LHCN-M2 (cell line): ENCODE data around the gene TUNAR. TPM values are rescaled to one million over a fixed set of nuclear protein-coding genes. Genes with fewer than 3 reads are reported as not detected.
"Not testable (repeated sequence)": the region's sequence is repeated elsewhere in the genome, so short reads cannot be mapped to it uniquely, and the experiment has no call there.

ENCODE experiments used
- DNase-seq: peaks from one replicate; pipeline ENCODE4 v3.0.0-alpha.2; 2012; ENCODE audit warnings: low read depth
- total RNA-seq: library from RNA; depleted of rRNA; stranded (reverse); fragments of >200 nt; gene quantifications from 2 replicates; pipeline ENCODE4 v1.2.3, GENCODE V29; 2014

TUNAR gene
- total RNA-seq, 1 experiment from 2014 or later = 0.06 TPM

DNA sequence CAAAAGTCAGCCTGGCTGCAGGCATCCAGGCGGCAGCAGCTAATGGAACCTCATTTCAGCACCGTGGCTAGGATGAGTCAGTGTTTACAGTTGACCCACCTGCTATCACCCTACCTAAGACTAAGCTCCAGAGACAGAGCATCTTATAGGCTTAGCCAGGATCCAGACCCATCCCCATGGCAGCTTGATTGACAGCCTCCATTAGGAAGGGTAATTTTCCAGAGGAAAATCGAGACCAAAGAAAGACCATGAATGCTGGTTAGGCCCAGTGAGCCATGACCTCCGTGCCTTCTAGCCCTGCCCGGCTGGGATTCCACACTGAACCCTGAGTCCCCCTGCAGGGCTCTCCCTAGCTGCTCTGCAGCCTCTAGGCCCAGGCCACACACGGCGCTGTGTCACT, 38.7 kb downstream of the TUNAR start:
- no peak for DNase-seq

GRCh38 chr14:95918466-95918865, 41.8 kb downstream of the TUNAR start:
- no peak for DNase-seq

GRCh38 chr14:95920769-95921438, 44.3 kb downstream of the TUNAR start:
- no peak for DNase-seq

- no peak for DNase-seq
Measured at GRCh38 chr14:95922080-95922479, 45.4 kb downstream of the TUNAR start.

DNA sequence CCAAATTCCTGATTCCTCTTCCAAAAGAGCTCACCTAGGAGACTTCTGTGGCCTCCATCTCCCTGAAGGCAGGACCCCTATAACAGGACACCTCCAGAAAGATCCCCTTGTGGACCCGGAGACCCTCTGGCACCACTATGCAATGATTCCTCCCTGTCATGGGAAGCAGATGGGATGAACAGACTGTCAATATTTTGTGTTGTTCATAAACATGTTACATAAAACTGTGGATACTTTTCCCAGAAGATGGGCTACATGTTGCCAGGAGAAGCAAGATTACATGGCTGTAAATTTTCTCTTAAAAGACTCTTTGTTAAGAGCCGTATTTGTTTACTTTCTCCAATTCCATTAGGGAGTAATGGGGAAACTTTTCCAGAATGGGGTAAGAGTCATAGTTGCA, 52.1 kb downstream of the TUNAR start:
- DNase-seq = no peak

GRCh38 chr14:95931384-95931783, 54.8 kb downstream of the TUNAR start:
- no peak for DNase-seq

DNA sequence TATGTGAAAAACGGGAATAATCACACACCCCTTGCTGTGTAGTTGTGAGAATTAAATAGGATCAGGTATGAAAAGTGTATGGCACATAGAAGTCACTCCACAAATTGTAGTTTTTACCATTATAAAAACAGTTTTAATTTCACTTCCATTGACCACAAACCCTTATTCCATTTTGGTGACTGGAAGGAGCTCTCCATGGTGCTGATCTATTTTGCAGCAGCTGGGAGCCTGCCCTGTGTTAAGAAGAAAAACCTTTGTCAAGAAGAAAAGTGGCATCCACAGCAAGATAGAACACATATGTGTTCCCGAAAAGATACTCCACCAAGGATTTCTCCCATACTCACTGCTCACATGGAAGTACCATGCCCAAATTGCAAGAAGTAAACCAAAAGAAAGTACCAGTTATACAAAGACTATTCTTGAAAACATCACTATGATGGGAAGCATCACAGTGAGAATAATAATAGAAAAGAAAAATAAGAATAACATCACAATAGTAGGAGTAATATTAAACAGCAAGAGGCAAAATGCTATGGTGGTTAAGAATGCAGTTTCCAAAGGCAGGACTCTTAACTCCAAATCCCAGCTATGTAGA, 58.7 kb downstream of the TUNAR start:
- DNase-seq = peak; percentile 12

DNA sequence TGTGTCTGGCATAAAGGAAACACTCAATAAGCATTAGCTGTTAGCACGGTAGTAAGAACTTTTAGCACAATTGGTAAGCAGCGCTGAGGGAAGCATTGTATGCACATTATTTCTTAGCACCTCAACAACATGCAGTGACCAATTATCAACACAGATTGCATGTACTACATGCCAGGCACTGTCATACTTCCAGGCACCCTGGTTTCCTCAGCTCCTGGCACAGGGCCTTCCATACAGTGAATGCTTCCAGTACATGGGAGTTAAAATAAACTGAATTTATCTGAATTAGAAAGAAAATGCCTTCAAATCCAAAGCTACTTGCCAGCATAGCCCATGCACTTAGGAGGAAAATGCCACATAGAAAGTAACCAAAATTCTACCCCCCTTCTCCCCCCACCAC, 59.4 kb downstream of the TUNAR start:
- DNase-seq = no peak

DNA sequence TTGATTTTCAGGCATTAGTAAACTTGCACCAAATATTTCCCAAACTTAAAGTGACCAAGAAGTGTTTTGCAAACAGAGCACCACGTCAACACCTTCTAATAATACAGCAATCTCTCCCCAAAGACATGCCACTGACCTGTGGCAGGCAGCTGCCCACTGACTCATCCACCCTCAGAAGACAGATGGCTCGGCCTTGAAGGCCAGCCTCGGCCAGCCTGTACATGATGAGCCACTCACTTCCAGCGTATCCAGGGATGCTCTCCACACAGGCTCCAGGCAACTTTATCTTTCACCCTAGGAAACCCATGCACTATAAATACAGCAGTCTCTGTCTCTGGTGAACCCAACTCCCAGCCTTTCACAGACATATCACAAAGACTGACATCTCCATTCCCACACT, 62.7 kb downstream of the TUNAR start:
- peak; percentile 0 for DNase-seq

DNA sequence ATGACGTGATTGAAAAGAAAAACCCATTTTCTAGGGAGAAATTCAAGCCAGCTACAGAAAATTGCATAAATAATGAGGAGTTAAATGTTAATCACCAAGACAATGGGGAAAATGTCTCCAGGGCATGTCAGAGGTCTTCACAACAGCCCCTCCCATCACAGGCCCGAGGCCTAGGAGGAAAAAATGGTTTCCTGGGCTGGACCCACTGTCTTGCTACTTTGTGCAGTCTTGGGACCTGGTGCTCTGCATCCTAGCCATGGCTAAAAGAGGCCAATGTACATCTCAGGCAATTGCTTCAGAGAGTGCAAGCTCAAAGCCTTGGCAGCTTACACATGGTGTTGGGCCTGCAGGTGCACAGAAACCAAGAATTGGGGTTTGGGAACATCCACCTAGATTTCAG, 65.3 kb downstream of the TUNAR start:
- no peak for DNase-seq

DNA sequence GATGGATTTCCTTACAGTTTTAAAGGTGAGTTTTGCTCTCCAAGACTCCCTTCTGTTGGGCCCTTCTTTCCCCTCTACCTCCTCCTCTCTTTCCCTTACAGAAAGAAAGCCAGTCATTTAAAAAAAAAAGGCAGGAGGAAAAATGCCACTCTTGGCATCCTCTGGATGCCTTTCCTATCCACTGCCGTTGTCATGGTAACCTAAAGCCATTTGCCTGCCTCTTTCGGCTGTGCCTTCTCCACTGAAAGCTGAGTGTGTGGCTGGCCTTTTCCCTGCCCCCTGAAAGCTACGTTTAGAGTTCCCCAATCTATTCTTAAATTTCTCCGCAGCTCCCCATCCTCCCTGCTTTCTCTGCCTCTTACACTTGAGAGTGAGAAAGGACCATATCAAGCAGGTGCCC, 67.1 kb downstream of the TUNAR start:
- DNase-seq = no peak

- DNase-seq = no peak
Measured at GRCh38 chr14:95944462-95944861, 67.8 kb downstream of the TUNAR start.

DNA sequence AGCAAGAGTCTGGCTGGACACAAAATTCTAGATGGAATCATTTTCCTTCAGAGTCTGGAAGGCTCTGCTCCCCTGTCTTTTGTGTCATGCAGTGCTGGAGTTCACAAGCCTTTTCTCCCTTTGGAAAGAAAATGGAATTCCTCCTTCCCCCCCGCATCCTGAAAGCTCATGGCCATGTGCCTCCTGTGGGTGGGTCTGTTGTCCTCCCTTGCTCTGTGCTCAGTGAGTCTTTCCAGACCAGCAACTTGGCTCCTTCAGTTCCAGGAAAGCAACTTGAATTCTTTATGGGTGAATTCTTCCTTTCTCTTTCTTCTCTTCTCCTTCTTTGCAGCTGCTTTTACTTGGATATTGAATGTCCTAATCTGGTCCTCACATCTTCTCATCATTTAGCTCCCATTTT, 70.2 kb downstream of the TUNAR start:
- no peak for DNase-seq

- DNase-seq = no peak
Measured at GRCh38 chr14:95948558-95948981, 71.9 kb downstream of the TUNAR start.

- DNase-seq = no peak
Measured at GRCh38 chr14:95951359-95951758, 74.7 kb downstream of the TUNAR start.

GRCh38 chr14:95953111-95953724, 76.6 kb downstream of the TUNAR start:
- DNase-seq = no peak

DNA sequence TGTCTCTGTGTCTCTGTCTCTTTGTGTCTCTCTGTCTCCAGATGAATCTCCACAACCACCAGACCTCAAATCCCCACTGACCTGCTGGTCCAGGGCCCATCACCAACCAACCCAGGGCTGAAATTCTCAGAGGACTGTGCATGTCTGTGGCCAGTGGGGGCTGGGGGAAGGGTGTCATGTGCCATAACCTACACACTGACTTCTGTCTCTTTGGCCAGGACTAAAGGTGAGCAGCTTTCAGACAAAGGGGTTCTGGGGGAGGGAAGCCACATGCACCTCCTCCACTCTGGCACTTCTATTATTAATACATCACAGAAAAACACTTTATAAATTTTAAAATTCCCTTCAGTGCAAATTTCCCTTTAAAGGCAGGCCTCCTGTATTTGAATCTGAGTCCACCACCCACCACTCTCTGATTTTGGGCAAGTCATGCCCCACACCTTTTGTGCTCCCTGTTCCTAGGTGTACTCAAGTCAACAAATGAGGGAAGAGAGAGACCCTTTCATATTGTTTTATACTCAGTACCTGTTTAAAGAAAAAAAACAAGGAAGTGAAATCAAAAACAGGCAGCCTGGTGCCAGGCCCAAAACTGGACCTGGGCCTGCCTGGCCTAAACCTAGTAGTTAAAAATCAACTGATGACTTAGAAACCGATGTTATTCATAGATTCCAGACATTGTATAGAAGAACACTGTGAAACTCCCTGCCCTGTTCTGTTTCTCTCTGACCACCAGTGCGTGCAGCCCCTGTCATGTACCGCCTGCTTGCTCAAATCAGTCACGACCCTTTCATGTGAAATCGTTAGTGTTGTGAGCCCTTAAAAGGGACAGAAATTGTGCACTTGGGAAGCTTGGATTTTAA, 80.2 kb downstream of the TUNAR start:
- DNase-seq = no peak

GRCh38 chr14:95958105-95958504, 81.5 kb downstream of the TUNAR start:
- DNase-seq = no peak

GRCh38 chr14:95959317-95959716, 82.7 kb downstream of the TUNAR start:
- DNase-seq = no peak

DNA sequence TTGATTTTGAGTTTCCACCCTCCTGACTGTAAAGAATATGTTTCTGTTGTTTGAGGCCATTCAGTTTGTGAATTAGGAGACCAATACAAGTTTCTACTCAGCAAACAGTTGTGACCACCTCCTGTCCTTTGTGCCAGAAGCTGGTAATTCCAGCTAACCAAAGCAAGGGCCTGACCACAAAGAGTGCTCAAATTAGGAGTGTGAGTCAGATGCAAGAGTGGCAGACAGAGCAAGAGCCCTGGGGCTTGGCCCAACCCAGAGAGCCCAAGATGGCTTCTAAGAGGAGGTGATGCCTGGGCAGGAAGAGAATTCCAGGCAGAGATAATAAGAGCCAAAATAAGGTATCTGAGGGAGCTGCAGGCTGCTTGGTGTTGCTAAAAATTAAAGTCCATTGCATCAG, 84.8 kb downstream of the TUNAR start:
- DNase-seq = no peak

DNA sequence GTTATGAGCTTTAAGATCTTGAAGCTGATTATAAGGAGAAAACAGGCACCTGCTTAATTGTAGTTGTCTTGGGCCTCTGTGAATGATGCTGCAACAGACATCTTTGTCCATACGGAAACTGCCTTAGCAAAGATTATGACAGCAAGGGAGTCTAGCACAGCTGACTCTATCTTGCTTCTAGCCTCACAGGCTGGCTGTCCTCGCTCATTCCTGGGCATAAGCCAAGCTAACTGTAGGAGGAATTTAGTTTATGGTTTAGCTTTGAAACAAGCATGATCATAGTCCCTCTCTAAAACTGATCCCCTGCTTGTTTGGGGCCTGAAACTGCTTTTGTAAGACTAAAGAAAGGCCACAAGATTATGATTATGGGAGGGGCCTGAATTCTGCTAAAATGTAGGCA, 88.3 kb downstream of the TUNAR start:
- DNase-seq = no peak

DNA sequence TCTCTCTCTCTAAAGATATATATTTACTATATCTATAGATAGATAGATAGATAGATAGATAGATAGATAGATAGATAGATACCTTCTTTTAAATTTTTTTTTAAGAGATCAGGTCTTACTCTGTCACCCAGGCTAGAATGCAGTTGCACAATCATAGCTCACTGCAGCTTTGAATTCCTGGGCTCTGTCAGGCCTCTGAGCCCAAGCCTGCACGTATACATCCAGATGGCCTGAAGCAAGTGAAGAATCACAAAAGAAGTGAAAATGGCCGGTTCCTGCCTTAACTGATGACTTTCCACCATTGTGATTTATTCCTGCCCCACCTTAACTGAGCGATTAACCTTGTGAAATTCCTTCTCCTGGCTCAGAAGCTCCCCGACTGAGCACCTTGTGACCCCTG, 91.4 kb downstream of the TUNAR start:
- not testable (repeated sequence) for DNase-seq
